A673 (cell line): ENCODE data around the gene DPYD.

Experiments used
- EZH2 ChIP-seq: fragments of 200-600 bp; sonication (generic); IDR thresholded peaks from 2 replicates; pipeline ENCODE4 v1.6.1; 2017; ENCODE audit warnings: borderline replicate concordance, low read depth, mild to moderate bottlenecking, mixed read lengths, antibody characterized with exemption, low read length; ENCODE audit not compliant: poor library complexity, severe bottlenecking
- TF ChIP-seq, protein P1 (sequence below): fragments of 300-800, 200-600 bp; sonication (generic); conservative IDR thresholded peaks from 2 replicates; pipeline ENCODE4 v1.5.1; 2017; ENCODE audit warnings: low read depth, mild to moderate bottlenecking, antibody characterized with exemption, low read length, moderate library complexity, mixed read lengths

GRCh38 chr1:97281962-97282361 is 638.9 kb downstream of the DPYD start:
- TF ChIP-seq, protein P1, sequence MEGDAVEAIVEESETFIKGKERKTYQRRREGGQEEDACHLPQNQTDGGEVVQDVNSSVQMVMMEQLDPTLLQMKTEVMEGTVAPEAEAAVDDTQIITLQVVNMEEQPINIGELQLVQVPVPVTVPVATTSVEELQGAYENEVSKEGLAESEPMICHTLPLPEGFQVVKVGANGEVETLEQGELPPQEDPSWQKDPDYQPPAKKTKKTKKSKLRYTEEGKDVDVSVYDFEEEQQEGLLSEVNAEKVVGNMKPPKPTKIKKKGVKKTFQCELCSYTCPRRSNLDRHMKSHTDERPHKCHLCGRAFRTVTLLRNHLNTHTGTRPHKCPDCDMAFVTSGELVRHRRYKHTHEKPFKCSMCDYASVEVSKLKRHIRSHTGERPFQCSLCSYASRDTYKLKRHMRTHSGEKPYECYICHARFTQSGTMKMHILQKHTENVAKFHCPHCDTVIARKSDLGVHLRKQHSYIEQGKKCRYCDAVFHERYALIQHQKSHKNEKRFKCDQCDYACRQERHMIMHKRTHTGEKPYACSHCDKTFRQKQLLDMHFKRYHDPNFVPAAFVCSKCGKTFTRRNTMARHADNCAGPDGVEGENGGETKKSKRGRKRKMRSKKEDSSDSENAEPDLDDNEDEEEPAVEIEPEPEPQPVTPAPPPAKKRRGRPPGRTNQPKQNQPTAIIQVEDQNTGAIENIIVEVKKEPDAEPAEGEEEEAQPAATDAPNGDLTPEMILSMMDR: no peak
- no peak for TF ChIP-seq EZH2
